IMR-90 (cell line): ENCODE measurements around the gene SLC25A44.

ENCODE experiments used
- BHLHE40 ChIP-seq: fragments of 150-350 bp; IDR thresholded peaks from 2 replicates; pipeline ENCODE4 v1.6.1; 2016; ENCODE audit warnings: mild to moderate bottlenecking, low read depth, low read length
- CEBPB ChIP-seq: IDR thresholded peaks from 2 replicates; pipeline ENCODE4 v1.6.1; 2012; ENCODE audit warnings: low read depth, low read length, improper control_type of control experiment
- CHD1 ChIP-seq: IDR thresholded peaks from 2 replicates; pipeline ENCODE4 v1.6.1; 2012; ENCODE audit warnings: low read depth, low read length, improper control_type of control experiment
- CTCF ChIP-seq: conservative IDR thresholded peaks from 2 replicates; pipeline ENCODE4 v1.5.1; 2012; ENCODE audit warnings: mild to moderate bottlenecking, low read depth, low read length, improper control_type of control experiment
- ELK1 ChIP-seq: fragments of 150-350 bp; IDR thresholded peaks from 2 replicates; pipeline ENCODE4 v1.6.1; 2016; ENCODE audit warnings: low read depth, mild to moderate bottlenecking, low read length, moderate library complexity, borderline replicate concordance
- FOS ChIP-seq: fragments of 150-350 bp; IDR thresholded peaks from 2 replicates; pipeline ENCODE4 v1.6.1; 2016; ENCODE audit warnings: low read depth, low read length
- MAFK ChIP-seq: IDR thresholded peaks from 2 replicates; pipeline ENCODE4 v1.6.1; 2012; ENCODE audit warnings: low read depth, low read length, improper control_type of control experiment
- MAZ ChIP-seq: IDR thresholded peaks from 2 replicates; pipeline ENCODE4 v1.6.1; 2012; ENCODE audit warnings: low read depth, mild to moderate bottlenecking, low read length, improper control_type of control experiment, moderate library complexity, borderline replicate concordance
- MXI1 ChIP-seq: IDR thresholded peaks from 2 replicates; pipeline ENCODE4 v1.6.1; 2012; ENCODE audit warnings: low read depth, mild to moderate bottlenecking, low read length, moderate library complexity, borderline replicate concordance
- POLR2A ChIP-seq: IDR thresholded peaks from 2 replicates; pipeline ENCODE4 v1.6.1; 2012; ENCODE audit warnings: mild to moderate bottlenecking, low read depth, low read length
- RAD21 ChIP-seq: IDR thresholded peaks from 2 replicates; pipeline ENCODE4 v1.6.1; 2012; ENCODE audit warnings: low read length, improper control_type of control experiment
- RCOR1 ChIP-seq: IDR thresholded peaks from 2 replicates; pipeline ENCODE4 v1.6.1; 2012; ENCODE audit warnings: mild to moderate bottlenecking, low read length, improper control_type of control experiment; ENCODE audit not compliant: insufficient replicate concordance
- SMC3 ChIP-seq: fragments of 150-350 bp; IDR thresholded peaks from 2 replicates; pipeline ENCODE4 v1.6.1; 2016; ENCODE audit warnings: low read depth, mild to moderate bottlenecking, antibody characterized with exemption, low read length, moderate library complexity
- TF ChIP-seq, protein P1 (sequence below): fragments of 150-350 bp; IDR thresholded peaks from 2 replicates; pipeline ENCODE4 v1.6.1; 2017; ENCODE audit warnings: mild to moderate bottlenecking, antibody characterized with exemption, low read length, low read depth

DNA sequence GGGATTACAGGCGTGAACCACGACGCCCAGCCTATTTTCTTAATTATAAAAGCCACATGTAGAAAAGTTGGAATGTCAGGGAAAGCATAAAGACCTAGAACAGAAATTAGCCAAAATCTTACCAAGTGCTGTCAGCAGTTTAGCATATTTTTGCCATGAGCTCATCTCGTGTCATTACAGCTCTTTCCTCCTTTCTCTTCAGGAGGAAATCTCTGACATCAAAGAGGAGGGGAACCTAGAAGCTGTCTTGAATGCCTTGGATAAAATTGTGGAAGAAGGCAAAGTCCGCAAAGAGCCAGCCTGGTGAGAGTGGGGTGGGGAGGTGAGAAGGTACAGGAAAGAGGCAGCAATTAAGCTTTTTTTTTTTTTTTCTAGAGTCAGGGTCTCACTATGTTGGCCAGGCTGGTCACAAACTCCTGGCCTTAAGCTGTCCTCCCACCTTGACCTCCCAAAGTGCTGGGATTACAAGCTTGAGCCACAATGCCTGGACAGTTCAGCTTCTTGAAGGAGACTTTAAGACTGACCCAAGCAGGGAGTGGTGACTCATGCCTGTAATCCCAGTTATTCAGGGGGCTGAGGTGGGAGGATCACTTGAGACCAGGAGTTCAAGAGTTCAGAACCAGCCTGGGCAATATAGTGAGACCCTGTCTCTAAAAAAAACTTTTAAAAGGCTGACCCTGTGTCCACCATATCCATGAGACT lies 39.7 kb downstream of the SLC25A44 start:
- peak; percentile 73 for TF ChIP-seq FOS
- TF ChIP-seq CTCF = no peak
- no peak for TF ChIP-seq RAD21
- no peak for TF ChIP-seq CHD1
- TF ChIP-seq, protein P1, sequence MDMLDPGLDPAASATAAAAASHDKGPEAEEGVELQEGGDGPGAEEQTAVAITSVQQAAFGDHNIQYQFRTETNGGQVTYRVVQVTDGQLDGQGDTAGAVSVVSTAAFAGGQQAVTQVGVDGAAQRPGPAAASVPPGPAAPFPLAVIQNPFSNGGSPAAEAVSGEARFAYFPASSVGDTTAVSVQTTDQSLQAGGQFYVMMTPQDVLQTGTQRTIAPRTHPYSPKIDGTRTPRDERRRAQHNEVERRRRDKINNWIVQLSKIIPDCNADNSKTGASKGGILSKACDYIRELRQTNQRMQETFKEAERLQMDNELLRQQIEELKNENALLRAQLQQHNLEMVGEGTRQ = no peak
- no peak for TF ChIP-seq BHLHE40
- no peak for TF ChIP-seq POLR2A
- no peak for TF ChIP-seq CEBPB
- no peak for TF ChIP-seq ELK1
- TF ChIP-seq SMC3 = no peak
- TF ChIP-seq MAFK = no peak
- TF ChIP-seq MXI1 = no peak
- TF ChIP-seq MAZ = no peak; the same call in 1 of the 2 replicates
- no peak for TF ChIP-seq RCOR1
